Activated T-cell treated with anti-CD3 and anti-CD28 coated beads, Interleukin-2, amount 50 U/mL, for 48 hours (primary cell): ENCODE results near the gene MRFAP1.
"Not testable (repeated sequence)": the region's sequence is repeated elsewhere in the genome, so short reads cannot be mapped to it uniquely, and the experiment has no call there.

Experiments
- DNase-seq, 2 experiments: peaks; one replicate each; pipeline ENCODE4 v3.0.0-alpha.2; 2020

MRFAP1 gene

GRCh38 chr4:6612961-6613675 is 27.4 kb upstream of the MRFAP1 start:
- no peak for DNase-seq

- DNase-seq, result no peak
Measured at GRCh38 chr4:6613676-6614651, 26.5 kb upstream of the MRFAP1 start.

DNA sequence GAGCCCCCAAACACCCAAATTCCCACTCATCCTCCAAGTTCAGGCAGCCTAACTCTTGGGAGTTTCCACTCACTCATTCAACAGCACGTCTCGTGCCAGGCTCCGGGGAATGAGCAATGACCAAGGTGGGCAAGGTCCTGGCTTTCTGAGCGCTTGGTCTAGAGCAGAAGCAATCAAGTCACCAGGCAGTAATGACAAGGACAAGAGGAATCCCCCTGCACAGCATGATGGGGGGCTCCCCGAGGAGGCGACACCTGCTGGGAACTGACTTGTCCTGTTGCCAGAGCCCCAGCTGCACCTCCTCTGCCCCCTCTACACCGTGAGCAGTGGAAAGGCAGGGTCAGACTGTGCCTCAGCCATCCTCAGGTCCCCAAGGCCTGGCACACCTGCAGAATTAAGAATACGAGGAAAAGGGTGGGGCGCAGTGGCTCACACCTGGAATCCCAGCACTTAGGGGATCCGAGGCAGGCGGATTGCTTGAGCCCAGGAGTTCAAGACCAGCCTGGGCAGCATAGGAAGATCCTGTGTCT is 25.7 kb upstream of the MRFAP1 start:
- no peak for DNase-seq

GRCh38 chr4:6616087-6616995 is 24.1 kb upstream of the MRFAP1 start:
- no peak for DNase-seq

- no peak for DNase-seq
Measured at GRCh38 chr4:6617246-6617645, 23.2 kb upstream of the MRFAP1 start.

- DNase-seq, result no peak
Measured at GRCh38 chr4:6618386-6619115, 21.9 kb upstream of the MRFAP1 start.

- no peak for DNase-seq
Measured at GRCh38 chr4:6619116-6619465, 21.4 kb upstream of the MRFAP1 start.

- no peak for DNase-seq
Measured at GRCh38 chr4:6619466-6620255, 20.8 kb upstream of the MRFAP1 start.

DNA sequence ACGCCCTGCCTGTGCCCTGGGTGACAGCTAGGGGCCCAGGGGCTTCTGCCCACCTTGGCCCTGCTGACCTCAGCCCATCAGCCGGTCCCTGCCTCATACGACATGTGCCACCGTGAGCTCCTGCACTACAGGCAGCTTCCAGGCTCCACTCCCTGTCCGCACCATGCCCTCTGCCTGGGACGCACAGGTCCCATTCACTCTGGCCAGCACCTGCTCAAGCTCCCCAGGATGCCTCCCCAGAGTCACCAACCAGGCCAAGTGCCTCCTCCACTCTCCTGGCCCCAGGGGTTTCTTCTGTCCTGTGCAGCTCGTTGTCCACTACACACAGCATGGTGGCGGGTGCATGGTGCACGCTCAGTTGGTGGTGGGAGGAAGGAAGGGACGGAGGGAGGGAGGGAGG is 20.2 kb upstream of the MRFAP1 start:
- no peak for DNase-seq

- no peak for DNase-seq
Measured at GRCh38 chr4:6620891-6621555, 19.5 kb upstream of the MRFAP1 start.

GRCh38 chr4:6621556-6621927 is 18.9 kb upstream of the MRFAP1 start:
- no peak for DNase-seq

DNA sequence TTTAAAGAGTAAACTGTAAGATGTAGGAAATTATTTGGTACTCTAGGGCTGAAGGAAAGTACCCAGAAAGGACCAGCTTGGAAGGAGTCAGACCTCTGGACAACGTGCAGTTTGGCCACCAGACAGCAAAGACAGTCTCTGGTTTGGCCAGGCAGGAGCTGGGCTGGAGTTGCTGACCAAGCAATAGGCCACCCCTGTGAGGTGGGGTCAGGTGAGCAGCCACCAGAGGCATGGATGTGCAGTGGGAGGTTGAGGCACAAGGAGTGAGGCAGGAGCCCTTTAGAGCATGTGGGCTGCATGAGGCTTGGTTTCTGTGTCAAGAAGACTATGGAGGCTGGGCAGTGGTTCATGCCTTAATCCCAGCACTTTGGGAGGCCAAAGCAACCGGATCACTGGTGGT is 17.7 kb upstream of the MRFAP1 start:
- DNase-seq, result no peak

DNA sequence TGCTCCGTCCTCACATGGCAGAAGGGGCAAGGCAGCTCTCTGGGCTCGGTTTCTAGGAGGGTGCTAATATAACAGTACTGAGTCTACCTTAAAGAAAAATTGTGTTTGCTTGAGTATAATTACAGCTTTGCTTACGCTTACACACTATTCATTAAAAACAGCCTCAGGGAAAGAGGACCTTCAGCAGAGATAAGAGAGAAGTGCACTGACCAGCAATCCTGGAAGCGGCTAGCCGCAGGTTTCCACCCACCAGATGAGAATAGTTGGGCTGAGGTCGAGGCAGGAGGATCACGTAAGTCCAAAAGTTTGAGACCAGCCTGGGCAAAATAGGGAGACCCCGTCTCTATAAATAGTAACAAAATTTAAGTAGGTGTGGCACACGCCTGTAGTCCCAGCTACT is 15.2 kb upstream of the MRFAP1 start:
- no peak for DNase-seq

GRCh38 chr4:6626066-6626465 is 14.4 kb upstream of the MRFAP1 start:
- DNase-seq, result no peak

GRCh38 chr4:6627832-6628231 is 12.7 kb upstream of the MRFAP1 start:
- DNase-seq, result no peak

DNA sequence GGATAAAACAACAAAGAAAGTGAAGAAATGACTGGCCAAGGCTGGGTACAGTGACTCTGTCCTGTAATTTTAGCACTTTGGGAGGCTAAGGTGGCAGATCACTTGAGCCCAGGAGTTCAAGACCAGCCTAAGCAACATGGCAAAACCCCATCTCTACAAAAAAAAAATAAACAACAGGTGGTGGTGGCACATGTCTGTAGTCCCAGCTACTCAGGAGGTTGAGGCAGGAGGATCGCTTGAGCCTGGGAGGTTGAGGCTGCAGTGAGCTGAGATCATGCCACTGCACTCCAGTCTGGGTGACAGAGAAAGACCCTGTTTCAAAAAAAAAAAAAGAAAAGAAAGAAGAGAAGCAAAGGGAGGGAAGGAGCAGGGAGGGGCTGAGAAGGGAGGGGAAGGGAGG is 12.0 kb upstream of the MRFAP1 start:
- not testable (repeated sequence) for DNase-seq

GRCh38 chr4:6632125-6632524 is 8.4 kb upstream of the MRFAP1 start:
- DNase-seq, result no peak

DNA sequence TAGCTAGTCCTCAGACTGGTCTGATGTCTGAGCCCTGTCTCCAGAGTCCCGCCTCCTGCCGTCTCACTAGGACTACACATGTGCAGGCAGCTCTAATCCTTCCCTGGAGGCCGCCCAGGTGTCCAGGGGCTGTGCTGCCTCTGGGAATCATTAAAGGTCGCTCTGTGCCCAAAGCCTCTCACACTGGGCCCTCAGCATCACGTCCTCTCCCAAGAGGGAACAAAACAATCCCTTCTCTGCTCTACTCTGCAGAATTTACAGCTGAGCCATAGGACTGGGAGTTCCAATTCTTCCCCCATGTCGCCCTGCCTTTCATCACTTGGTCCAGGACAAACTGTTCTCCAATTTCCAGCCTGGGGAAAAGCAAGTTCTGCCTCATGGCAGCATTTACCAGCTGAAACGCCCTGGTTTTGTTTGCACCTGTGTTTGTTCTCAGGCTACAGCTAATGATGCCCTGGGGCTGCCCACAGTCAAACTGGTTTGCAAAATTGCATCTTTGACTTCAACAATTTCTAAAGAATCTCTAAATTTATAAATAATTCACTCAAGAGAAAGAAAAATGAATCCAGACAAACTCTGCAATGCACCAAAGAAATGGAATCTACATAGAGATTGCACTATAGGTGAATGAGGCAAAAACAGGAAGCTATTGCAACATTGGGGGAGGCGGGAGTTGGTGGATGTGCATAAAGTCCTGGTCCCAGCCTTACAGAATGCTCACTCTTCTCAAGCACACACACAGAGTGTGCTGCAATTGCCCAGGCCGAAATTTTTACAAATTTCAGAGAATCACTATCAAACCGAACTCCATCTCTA is 7.2 kb upstream of the MRFAP1 start:
- DNase-seq, result no peak

DNA sequence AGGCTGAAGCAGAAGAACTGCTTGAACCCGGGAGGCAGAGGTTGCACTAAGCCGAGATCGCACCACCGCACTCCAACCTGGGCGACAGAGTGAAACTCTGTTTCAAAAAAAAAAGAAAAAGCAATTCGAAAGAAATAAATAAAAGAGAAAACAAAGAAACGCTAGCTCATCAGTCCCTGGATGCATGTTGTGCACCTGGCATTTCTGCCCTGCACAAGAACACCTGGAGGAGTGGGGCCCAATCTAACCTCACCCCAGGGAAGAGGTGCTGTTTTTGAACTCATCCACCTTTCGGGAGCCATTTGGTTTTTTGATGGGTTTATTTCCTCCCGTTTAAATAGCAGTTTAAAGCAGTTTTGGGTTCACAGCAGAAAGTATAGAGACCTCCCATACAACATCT is 5.7 kb upstream of the MRFAP1 start:
- DNase-seq, result no peak

DNA sequence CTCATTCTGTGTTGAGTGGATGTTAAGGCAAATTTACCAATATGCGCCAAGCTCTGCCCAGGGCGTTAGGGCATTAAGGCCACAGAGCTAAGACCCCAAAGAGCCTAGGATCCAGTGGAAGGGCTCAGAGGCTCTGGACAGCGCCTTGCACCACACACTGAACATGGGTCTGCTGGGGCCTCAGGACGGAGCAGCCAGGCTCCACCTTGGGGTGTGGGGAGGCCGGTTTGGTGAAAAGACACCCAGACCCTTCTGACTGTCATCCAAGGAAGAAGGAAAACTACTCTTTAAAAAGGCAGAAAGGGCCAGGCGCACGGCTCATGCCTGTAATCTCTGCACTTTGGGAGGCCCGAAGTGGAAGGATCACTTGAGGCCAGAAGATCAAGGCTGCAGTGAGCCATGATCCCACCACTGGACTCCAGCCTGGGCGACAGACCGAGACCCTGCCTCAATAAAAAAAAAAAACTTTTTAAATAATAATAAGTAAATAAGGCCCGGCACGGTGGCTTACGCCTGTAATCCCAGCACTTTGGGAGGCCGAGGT is 1.3 kb upstream of the MRFAP1 start:
- DNase-seq, result no peak
